ENCODE results near the gene CIZ1.
"Not testable (repeated sequence)": the region's sequence is repeated elsewhere in the genome, so short reads cannot be mapped to it uniquely, and the experiment has no call there.

Gene CIZ1

GRCh38 chr9:128142596-128142995 is 48.8 kb downstream of the CIZ1 start:
- no peak for DNase-seq

GRCh38 chr9:128142061-128142460 is 49.3 kb downstream of the CIZ1 start:
- no peak for DNase-seq

DNA sequence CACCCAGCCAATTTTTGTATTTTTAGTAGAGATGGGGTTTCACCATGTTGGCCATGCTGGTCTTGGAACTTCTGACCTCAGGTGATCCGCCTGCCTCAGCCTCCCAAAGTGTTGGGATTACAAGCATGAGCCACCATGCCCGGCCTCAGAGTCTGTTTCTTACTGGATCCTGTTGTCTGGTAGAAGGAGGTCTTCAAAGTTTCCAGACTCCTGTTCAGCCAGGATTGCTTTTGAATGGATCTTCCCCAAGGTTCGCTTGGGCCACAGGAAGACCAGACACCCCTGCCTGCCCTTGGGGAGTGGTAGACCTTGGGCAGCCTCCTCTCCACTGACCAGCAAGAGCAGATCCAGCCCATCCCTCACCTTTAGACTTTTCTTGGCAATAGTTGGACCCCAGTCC is 49.8 kb downstream of the CIZ1 start:
- no peak for DNase-seq

DNA sequence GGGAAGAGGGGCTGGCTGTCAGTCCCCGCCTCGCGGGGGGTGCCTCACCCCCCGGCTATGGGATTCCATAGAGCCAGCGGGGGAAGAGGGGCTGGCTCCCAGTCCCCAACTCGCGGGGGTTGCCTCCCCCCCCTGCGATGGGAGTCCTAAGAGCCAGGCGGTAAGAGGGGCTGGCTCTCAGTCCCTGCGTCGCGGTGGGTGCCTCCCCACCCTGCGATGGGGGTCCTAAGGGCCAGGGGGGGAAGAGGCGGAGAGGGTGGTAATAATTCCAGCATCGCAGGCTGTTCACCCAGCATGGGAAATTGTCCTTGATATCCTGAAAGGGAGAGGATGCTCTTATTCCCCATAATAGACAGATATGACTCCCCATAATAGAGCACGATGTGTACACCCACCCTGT is 51.8 kb downstream of the CIZ1 start:
- no peak for DNase-seq

DNA sequence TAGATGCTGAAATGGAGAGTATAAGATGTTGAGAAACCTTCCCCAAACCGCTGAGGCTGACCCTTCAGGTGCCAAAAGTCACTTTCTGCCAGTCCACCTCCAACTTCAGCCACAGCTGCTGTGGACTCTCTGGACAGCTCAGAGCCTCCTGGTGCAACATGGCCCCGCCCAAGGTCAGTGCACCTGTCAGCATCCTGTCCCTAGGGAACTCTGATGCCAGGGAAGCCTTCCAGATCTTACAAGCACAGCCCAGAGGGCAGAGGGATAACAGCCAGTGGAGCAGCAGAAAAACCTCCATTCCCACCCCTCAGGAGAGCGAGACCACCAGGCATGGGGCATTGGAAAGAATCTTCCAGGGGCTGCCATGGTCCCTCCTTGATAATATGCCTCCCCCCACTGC is 53.4 kb downstream of the CIZ1 start:
- DNase-seq = no peak

DNA sequence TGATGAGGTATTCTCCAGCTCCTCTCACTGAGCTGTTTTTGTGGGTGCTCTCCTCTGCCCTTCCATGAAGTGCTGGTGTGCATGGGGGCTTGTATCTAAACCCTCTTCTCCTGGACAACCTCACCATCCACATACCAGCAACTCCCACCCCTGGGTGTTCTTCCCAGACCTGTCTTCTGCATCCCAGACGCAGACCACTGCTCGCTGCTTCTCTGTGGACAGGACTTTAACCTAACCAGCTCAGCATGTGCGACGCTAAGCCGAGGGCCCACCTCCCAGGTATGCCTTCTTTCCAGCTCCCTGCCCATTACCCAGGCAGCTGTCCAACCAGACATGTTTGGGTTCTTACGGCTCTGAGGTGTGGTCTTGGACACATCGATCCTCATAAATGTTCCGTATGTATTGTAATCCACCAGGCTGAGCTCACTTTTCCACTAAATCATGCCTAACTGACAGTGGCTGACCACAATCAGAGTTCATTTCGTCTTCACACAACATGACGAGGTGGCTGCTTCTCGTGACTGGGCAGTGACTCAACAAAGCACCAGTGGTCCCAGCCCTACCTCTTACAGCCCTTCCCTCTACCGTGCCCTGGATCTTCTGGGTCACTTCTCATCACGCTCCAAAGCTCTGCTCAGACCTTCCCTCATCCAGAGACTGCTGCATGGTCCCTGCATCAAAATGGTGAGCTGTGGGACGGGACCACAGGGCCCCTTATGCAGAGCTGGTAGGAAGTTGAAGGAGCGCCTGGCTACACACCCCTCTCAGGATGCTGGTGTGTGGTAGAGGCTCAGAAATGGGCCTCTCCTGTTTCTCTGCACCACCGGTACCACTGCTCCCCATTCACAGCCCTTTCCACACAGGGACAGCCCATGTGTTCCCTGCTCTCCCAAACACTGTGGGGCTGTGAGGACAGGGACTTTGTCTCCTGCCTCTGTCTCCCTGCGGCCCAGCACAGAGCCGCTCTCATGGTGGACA is 54.3 kb downstream of the CIZ1 start:
- DNase-seq = no peak

- DNase-seq = not testable (repeated sequence)
These were observed 55.8 kb downstream of the CIZ1 start for GRCh38 chr9:128135561-128135960.

- peak; percentile 68 for DNase-seq
These were observed 59.2 kb downstream of the CIZ1 start for GRCh38 chr9:128132139-128132538.

- not testable (repeated sequence) for DNase-seq
These were observed 60.0 kb downstream of the CIZ1 start for GRCh38 chr9:128131346-128131745.

DNA sequence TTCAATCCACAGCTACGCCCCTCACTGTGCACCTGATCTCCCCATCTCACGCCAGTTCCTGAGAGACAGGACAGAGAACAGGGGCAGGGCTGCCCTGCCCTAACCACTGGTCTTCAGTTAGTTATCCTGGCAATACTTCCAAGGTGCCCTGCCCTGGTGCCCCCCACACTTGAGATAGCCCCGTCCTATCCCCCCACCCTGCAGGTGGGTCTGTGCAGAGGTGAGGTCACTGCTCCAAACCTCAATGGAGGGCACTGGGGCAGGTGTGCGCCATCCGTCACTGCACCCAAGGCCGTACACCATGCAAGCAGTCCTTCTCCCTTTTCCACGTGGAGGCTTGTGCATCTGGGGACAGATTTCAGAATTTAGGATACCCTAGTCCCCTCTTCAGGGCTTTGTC is 60.7 kb downstream of the CIZ1 start:
- not testable (repeated sequence) for DNase-seq

- DNase-seq = not testable (repeated sequence)
These were observed 61.3 kb downstream of the CIZ1 start for GRCh38 chr9:128129976-128130590.

- no peak for DNase-seq
These were observed 62.4 kb downstream of the CIZ1 start for GRCh38 chr9:128128836-128129590.

DNA sequence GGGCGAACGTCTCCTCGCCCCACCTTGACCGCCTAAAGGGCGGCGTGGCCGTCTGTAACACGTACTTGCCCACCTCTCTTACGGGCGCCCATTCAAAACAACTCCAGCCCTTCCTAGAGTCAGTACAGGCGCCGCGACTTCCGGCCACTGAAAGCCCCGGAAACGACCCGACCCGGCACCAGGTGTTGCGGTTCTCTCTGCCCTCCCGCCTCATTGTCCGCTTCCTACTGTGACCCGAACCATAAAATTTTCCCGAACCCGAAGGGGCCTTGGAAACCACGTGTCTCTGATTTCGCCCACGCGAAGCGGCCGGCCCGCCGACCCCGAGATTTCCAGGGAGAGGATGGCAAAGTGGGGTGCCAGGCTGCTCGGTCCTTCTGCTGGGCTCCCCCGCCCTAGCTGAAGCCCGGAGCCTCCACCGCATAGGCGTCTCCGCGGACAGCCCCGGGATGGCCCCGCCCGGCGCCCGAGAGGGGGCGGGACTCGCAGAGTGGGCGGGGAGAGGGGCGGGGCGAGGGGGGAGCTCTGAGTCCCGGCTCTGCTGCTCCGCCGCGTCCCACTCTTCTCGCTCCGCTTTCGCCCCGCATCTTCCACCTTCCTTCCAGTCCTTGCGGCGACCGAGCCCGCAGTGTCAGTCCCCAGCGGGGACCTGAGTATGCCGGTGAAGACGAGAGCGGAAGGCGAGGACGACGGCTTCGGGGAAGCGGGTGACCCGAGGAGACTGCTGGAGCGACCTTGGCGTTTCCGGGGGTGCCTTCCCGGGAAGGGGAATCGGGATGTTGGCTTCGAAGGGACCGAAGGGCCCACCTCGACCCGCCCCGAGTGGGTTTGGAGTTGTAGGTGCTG is 63.2 kb downstream of the CIZ1 start:
- peak; percentile 75 for DNase-seq

GRCh38 chr9:128127568-128127989 is 63.8 kb downstream of the CIZ1 start, which contains the start of gene PTGES2:
Gene PTGES2, minus strand, starts transcription at chr9:128127729. Its CDS starts 12 bp downstream, at chr9:128127717.
- DNase-seq = no peak

DNA sequence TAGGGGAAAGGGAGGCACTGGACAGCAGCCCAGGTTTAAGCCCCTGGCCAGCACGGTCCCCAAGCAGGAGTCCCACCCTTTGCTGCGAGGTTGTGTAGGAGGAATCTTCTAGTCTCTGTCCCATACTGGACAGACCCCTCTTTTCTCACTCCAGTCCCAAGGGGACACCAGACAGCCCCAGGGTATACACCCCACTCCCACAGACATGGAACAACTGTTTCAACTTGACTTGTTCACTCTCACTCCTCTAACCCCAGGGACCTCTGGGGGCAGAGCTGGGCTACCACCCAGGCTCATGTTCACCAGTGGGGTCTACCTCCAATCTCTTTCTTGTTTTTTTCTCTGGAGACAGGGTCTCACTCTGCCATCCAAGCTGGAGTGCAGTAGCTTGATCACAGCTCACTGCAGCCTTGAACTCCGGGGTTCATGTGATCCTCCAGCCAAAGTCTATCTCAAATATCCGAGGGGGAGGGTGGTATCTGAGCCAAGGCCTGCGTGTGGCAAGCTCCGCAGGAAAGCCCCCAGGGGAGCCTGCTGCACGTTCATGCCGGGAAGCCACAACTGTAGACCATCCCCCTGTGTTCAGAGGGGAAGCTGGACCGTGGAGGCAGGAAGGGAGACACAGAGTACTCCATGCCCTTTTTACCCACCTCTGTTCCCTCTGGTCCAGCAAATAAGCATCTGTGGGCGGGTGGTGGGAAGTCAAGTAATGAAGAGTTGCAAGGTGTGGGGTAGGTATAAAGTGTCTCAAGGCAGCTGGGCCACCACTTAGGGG is 65.6 kb downstream of the CIZ1 start:
- DNase-seq = no peak

GRCh38 chr9:128124873-128125579 is 66.3 kb downstream of the CIZ1 start:
- DNase-seq = no peak

DNA sequence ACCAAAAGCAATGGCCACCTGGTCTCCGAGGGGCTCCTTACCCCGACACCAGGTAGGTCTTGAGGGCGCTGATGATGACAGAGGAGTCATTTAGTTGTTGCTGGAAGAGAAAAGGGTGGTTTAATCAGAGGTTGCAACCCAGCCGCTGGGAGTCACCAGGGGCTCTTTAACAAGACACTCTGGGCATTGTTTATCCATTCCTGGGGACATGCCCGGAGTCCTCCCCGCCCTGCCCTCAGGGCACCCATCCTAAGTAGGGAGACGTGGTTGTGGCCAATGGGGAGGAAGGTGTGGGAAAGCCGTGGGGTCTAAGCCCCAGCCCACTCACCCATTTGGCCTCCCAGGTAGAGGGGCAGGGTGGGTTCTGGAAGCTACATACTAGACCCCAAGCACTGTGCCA is 66.9 kb downstream of the CIZ1 start:
- DNase-seq = no peak

GRCh38 chr9:128123451-128124080 is 67.8 kb downstream of the CIZ1 start:
- no peak for DNase-seq

DNA sequence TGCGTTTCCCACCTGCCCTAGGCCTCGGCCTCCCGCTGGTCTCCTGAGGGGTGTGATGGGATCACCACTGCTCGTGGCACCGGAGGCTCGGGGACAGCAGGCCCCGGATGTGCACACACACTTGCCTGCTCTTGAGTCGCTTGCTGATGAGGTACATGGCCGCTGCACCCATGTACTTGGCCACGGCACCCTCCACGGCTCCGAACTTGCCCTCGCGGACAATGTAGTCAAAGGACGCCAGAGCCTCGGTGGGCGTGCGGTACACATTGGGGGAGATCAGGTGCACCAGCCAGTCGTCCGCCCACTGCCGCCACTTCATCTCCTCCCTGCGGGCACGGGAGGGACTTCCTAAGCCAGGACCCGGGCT is 68.6 kb downstream of the CIZ1 start:
- no peak for DNase-seq

Data from DMS 273 treated with DMSO at 0.1 percent for 48 hours (cell line).